Measurements from ENCODE around the gene CREB3.

Gene CREB3

DNA sequence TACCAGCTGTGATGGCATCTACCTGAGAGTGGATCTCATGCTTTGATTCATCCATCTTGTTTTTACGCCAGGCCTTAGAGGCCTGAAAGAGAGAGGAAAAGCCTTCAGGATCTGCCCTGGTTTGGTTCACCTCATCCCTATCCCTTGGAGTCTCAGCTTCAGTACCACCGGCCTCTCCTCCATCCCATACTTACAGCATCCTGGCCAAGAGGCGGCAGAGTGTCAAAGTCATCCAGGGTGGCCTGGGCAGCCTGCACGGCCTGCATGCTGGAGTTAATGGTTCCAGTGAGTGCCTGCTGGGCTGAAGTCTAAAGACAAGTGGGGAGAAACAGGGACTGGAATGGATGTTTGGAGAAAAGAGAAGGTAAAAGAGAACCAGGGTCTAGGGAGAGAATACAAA lies 12.9 kb upstream of the CREB3 start:
- Histone ChIP-seq H3K27me3 (ENCODE audit: insufficient read depth, poor library complexity, severe bottlenecking) (no peaks in the 10 kb centered on the region), H3K36me3 (ENCODE audit: low read depth) (peaks cover 96% of the 10 kb centered on the region), H3K4me3 (ENCODE audit: severe bottlenecking) (no peak overlapping the region), H3K27ac (ENCODE audit: poor library complexity, severe bottlenecking) (no peak overlapping the region), H3K4me1 (ENCODE audit: insufficient read depth, poor library complexity, severe bottlenecking) (no peaks in the 10 kb centered on the region), H3K9me3 (ENCODE audit: severe bottlenecking) (no peaks in the 10 kb centered on the region)
- no peak for TF ChIP-seq CTCF (IDR thresholded peaks at IDR 0.05; ENCODE audit: poor library complexity, severe bottlenecking)
- DNase-seq (ENCODE audit: low spot score) (no peak), ATAC-seq (ENCODE audit: low read depth) (no peak)

DNA sequence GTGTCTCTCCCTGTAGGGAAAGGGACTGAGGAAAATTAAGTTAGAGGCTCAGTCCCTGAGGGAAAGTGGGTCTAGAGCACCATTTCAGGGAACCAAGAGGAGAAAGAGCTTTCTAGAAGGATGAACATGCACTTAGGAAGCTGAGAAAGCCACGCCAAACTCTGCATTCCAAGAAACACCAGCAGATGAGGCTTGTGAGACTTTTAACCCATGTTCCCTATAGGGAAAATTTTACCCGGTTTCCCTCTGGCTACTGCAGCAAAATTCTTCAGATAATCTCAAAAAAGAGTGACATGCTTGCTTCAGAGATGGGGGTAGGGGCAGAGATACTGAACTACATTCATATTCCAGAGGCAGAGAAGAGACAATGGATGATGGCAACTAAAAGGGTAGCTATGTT lies 9.0 kb upstream of the CREB3 start:
- H3K36me3 ChIP-seq (ENCODE audit: low read depth): peaks cover 91% of the 10 kb centered on the region
- H3K9me3 ChIP-seq (ENCODE audit: severe bottlenecking): no peaks in the 10 kb centered on the region
- no peak for TF ChIP-seq CTCF (IDR thresholded peaks at IDR 0.05; ENCODE audit: poor library complexity, severe bottlenecking)
- peaks cover 15% of the 10 kb centered on the region for H3K4me1 ChIP-seq (ENCODE audit: insufficient read depth, poor library complexity, severe bottlenecking)
- no peak for DNase-seq (ENCODE audit: low spot score)
- H3K27ac ChIP-seq (ENCODE audit: poor library complexity, severe bottlenecking): no peak overlapping the region
- no peak overlapping the region for H3K4me3 ChIP-seq (ENCODE audit: severe bottlenecking)
- no peak for ATAC-seq (ENCODE audit: low read depth)
- no peaks in the 10 kb centered on the region for H3K27me3 ChIP-seq (ENCODE audit: insufficient read depth, poor library complexity, severe bottlenecking)

GRCh38 chr9:35723908-35724307 lies 8.6 kb upstream of the CREB3 start:
- no peak for ATAC-seq (ENCODE audit: low read depth)
- peaks cover 90% of the 10 kb centered on the region for H3K36me3 ChIP-seq (ENCODE audit: low read depth)

DNA sequence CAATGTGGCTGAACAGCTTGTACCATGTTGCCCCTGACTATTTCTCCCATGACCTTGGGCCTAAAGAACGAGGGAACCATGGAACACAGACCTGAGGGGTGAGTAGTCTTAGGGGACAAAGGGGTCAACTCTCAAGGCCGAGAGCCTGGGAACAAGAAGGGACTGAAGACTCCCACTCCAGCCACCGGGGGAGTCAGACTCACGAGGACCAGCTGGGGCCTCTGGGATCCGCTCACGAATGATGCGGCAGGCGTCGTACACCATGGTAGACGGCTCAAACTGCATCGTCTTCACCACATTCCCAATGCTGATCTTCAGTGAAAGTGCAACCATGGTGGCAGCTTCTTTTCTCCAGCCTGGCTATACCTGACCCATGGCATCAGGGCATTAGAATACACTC lies 7.1 kb upstream of the CREB3 start:
- Histone ChIP-seq H3K27me3 (ENCODE audit: insufficient read depth, poor library complexity, severe bottlenecking) (no peaks in the 10 kb centered on the region), H3K9me3 (ENCODE audit: severe bottlenecking) (no peaks in the 10 kb centered on the region), H3K27ac (ENCODE audit: poor library complexity, severe bottlenecking) (no peak overlapping the region), H3K4me1 (ENCODE audit: insufficient read depth, poor library complexity, severe bottlenecking) (peaks cover 34% of the 10 kb centered on the region), H3K36me3 (ENCODE audit: low read depth) (peaks cover 82% of the 10 kb centered on the region), H3K4me3 (ENCODE audit: severe bottlenecking) (no peak overlapping the region)
- no peak for ATAC-seq (ENCODE audit: low read depth)
- no peak for TF ChIP-seq CTCF (IDR thresholded peaks at IDR 0.05; ENCODE audit: poor library complexity, severe bottlenecking)
- DNase-seq (ENCODE audit: low spot score): no peak

More at GRCh38 chr9:35723908-35724307, 8.6 kb upstream of the CREB3 start:
- H3K4me1 ChIP-seq (ENCODE audit: insufficient read depth, poor library complexity, severe bottlenecking): peaks cover 19% of the 10 kb centered on the region
- no peaks in the 10 kb centered on the region for H3K9me3 ChIP-seq (ENCODE audit: severe bottlenecking)
- no peak overlapping the region for H3K4me3 ChIP-seq (ENCODE audit: severe bottlenecking)
- no peak for TF ChIP-seq CTCF (IDR thresholded peaks at IDR 0.05; ENCODE audit: poor library complexity, severe bottlenecking)
- no peak for DNase-seq (ENCODE audit: low spot score)
- H3K27ac ChIP-seq (ENCODE audit: poor library complexity, severe bottlenecking): no peak overlapping the region
- no peaks in the 10 kb centered on the region for H3K27me3 ChIP-seq (ENCODE audit: insufficient read depth, poor library complexity, severe bottlenecking)

- ATAC-seq (ENCODE audit: low read depth) (peak; percentile 17; the same call in 1 of the 3 replicates), DNase-seq (ENCODE audit: low spot score) (no peak)
- TF ChIP-seq CTCF (IDR thresholded peaks at IDR 0.05; ENCODE audit: poor library complexity, severe bottlenecking): peak; percentile 14
- Histone ChIP-seq H3K36me3 (ENCODE audit: low read depth) (peaks cover 67% of the 10 kb centered on the region), H3K27me3 (ENCODE audit: insufficient read depth, poor library complexity, severe bottlenecking) (no peaks in the 10 kb centered on the region), H3K4me3 (ENCODE audit: severe bottlenecking) (no peak overlapping the region), H3K27ac (ENCODE audit: poor library complexity, severe bottlenecking) (peak overlapping the region; percentile 87), H3K4me1 (ENCODE audit: insufficient read depth, poor library complexity, severe bottlenecking) (peaks cover 35% of the 10 kb centered on the region), H3K9me3 (ENCODE audit: severe bottlenecking) (no peaks in the 10 kb centered on the region)
Observed at GRCh38 chr9:35726931-35727330, 5.5 kb upstream of the CREB3 start.
